SK-MEL-5 (cell line): ENCODE data around the gene TMEM31. TPM values are rescaled to one million over a fixed set of nuclear protein-coding genes. Genes with fewer than 3 reads are reported as not detected.

ENCODE experiments used
- DNase-seq: peaks from one replicate; pipeline ENCODE4 v3.0.0-alpha.2; 2016; ENCODE audit warnings: low read depth, low spot score
- in situ Hi-C: cut with HindIII; loops from 2 replicates; pipeline ENCODE4 v1.10.0; 2016; ENCODE audit warnings: low sequenced_read_pairs, high pct_unique_total_duplicates, low pct_unique_long_range_greater_than_20kb
- total RNA-seq: library from RNA; depleted of rRNA; stranded (reverse); fragments of >200 nt; shearing (Covaris generic); gene quantifications from 2 replicates; pipeline ENCODE4 v1.2.3, GENCODE V29; 2014

Gene TMEM31
- total RNA-seq, 1 experiment from 2014 or later = not detected

DNA sequence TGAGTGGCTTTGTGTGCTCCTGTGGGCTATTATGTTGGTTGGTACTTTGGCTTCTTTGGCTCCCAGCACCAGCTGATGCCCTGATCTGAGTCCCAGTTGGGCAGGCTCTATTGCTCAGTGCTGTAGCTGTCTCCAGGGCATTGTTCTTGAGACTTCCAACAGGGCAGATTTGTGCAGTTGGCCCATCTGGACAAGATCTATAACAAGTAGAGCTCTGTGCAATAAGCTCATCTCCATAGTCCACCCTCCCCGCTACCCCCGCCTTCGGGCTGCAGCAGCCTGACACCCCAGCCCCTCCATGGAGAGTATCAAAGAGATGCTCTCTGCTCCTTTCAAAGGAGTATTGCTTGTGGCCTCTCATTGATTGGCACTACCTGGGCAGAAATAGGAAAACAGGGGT, 5.8 kb upstream of the TMEM31 start:
- no peak for DNase-seq
- in situ Hi-C loops = no loop called here

DNA sequence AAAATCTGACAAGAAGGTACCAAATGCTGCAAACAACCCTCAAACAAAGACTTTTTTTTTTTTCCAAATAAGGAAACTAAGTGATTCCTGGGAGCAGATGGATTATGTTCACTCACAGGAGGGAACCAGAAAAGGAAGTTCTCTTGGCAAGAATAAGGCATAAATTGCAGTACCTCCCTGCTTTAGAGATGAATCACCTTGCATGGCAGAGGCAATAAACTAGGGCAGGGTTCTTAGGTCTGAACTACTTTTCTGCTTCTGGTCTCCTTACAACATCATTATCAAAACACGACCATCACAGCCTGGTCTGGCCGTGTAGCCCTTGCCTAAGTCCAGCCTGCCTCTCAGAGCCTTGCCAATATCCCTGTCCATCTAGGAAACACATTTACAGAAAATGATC, 6.3 kb downstream of the TMEM31 start:
- no peak for DNase-seq

DNA sequence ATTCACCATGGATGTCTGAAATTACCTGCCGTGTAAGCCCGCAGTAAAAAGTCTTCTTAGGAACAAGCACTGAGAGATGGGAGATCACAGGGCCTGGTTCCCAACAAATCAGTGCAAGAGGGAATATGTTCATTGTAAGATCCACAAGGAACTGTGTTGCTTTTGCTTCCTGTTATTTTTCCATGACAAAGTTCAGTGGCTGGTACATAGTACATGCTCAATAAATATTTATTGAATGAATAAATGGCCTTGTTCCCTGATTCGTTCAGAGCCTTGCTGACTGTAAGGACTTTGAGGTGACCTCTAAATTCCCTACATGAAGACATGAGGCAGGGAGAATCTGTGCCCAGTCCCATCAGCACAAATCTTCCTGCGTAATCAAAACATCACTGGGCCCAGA, 7.4 kb downstream of the TMEM31 start:
- in situ Hi-C loops = no loop called here
- no peak for DNase-seq

More for the DNA sequence above, 6.3 kb downstream of the TMEM31 start:
- in situ Hi-C loops = no loop called here

DNA sequence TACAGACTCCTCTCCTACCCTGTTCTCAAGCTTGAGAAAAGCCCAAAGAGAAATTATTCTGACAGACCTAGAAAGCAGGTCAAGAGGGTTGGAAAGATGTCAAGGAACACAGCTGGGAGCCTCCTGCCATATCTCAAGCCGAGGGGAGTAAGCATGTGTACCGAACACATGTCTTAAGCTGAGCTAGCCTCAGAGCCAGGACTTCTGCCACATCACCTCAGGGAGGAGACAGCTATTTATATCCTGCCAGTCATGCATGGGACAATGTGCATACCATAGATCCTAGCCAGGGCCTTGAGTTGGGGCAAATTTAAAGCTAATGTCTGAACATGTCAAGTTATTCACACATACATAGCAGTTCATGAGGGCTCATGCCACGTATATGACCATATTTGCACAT, 11.8 kb downstream of the TMEM31 start:
- in situ Hi-C loops = no loop called here
- no peak for DNase-seq

DNA sequence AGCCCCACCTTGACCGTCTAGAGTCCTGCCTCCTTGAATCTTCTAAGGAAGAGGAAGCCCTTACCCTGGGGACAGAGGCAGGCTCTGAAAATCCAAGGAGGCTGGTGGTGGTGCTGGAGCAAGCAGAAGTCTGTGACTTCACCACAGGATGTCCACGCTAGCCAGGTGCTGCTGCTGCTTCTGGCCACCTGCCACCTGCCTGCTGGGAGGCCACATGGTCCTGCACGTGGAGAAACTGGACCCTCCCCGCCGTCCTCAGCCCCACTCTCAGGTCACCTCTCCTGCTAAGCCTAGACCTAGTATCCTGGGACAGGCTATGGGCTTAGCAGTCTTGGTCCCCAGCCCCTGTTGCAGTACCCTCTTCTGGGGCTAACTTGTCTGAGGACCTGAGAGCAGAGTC, 15.8 kb downstream of the TMEM31 start:
- in situ Hi-C loops = no loop called here
- no peak for DNase-seq

DNA sequence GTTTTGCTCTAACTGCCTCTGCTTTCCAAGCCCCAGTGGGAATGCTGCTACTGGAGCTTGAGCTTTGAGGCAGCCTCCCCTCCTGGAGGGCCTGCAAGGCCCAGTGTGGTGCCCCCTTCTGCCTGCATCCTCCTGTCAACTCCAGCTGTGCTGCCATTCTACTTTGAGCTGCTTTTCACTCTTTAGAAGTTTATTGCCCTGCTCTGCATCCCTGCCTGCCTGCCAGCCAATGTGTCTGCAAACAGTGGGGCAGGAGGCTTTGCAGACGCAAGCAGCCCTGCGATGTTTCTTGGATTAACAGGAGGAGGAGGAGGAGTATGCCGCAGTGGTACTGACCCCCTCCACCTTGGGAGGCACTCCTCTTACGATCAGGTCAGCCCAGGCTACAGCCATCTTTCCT, 16.4 kb downstream of the TMEM31 start:
- no peak for DNase-seq
- in situ Hi-C loops = no loop called here

DNA sequence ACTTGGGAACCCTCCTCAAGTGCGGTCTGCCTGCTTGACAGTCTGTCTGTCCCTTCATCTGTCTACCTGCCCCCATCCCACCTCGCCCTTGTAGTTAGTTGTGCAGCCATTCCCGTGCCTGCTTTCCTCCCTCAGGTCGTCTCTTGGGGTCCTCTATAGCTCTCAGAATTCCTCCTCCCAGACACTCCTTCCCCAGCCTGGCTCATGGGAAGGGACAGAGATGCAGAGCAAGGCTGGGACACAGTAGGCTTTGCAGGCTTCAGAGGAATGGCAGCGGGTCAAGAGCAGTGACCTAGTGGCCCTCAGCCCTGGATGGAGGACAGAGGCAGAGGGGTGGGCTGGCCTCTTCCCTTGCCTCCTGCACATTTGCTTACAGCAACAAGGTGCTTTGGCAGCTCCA, 18.3 kb downstream of the TMEM31 start:
- no peak for DNase-seq
- in situ Hi-C loops = no loop called here

DNA sequence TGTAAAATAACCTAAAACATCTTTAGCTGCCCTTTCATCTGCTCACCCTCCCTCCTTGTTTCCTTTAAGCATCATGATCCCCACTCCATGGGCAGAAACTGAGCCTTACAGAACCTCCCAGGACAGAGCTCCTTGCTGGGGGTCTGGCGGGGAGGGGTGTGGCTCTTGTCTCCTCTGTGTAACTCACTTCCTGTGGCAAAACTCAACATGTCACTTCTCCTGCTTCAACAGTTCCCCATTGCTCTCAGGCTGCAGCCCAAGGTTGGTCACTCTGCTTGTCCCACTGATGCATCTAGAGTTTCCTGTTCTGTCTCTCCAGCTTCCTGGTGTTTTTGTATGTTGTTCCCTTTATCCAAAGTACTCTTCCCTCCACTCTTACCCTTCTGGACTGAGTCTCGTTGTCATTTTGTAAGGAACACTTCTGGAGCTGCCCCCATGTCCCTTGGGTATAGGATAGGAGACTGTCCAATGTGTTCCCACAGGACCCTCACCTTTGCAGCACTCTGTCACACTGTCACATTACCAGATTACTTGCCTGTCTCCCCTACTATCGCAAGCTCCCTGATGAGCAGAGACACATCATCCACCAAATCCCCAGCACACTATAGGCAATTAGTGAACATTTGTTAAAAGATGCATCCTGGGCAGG, 19.6 kb downstream of the TMEM31 start:
- in situ Hi-C loops = no loop called here
- DNase-seq = no peak

DNA sequence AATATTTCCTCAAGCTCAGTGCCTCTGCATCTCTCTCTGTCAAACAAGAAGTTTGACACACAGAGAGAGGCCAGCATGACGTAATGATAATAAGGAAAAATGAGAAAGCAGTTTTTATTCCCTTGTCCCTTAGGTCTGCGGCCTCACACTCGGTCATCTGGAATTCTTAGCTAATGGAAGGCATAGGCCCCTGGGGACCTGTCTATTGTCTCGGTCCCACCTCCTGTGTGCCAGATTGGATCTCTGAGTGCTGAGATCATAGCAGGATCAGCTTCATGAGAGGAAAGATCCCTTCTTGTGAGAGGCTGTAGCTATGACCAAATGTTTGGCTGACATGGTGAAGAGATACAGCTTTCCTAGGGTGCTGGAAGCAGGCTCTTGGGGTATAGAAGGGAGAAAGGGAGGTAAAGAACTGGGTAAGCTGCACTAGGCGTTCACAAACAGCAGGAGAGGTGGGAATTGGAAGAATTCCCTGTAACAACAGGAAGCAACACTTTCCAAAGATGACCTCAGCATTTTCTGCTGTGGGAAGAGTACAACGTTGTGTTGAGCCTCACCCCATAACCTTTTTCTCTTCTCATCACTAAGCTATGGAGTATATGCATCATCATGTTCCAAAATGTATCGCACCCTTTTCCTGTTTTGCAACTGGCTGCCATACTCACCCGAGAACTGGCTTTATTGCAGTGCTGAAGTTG, 20.2 kb downstream of the TMEM31 start:
- in situ Hi-C loops = no loop called here
- no peak for DNase-seq

DNA sequence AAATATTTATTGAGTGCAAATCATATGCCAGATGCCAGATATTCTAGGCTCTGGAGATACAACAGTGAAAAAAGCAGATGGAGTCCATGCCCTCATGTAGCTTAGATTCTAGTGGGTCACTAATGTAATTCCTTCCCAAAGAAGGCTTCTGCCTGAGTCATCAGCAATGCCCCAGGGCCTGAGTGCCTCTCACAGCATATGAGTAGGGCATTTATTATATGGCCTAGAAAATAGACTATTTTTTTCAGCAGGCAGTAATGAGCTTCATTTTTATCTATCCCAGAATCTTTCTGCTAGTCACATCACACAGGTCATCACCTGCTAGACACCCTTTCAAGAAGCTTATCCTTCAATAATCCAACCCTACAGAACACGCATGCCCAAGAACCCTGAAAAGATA, 22.3 kb downstream of the TMEM31 start:
- DNase-seq = no peak
- in situ Hi-C loops = no loop called here

DNA sequence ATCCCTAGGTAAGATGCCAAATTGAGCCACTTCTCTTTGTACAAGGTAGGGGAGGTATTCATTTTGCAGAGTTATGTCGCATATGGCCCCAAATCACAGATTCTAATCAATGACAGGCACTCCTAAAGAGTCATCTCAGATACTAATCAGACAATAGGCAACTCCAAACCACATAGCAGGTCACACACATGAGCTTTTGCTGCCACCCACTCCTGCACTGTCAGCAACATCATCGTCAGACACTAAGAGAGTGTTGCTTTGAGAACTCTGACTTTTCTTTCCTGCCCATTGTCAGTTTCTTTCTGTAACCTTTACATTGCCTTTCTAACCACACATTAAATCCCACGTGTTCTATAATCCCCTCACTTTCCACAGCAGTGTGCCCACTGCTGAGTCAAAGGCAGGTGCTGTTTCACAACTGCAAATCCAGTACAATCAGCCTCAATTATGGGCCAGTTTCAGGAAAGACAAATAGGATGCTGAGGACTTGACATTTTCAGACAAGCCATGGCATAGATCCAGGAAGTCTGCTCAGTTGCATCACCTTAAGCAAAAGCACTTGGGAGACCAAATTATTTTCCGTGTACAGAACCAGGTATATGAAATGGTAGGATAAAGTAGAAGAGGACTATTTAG, 23.5 kb downstream of the TMEM31 start:
- in situ Hi-C loops = no loop called here
- peak; percentile 16 for DNase-seq

DNA sequence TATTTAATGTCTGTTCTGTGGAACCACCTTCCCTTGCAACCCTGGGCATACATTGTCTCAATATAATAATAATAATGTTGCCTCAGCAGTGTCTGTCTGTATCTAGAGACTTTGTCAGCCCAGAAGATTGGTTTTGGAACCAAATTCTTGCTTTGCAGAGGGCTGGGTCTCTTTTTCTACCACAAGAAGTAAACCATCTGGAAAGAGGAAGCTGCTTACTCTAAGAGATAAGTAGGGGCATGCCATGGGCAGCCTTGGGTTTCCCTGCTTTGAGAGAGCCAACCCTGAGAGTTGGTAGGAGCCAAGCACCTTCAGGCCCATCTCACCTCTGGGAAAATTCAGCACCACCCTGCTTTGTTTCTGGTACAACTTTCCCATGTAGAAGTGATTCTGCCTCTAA, 27.0 kb downstream of the TMEM31 start:
- in situ Hi-C loops = no loop called here
- no peak for DNase-seq

DNA sequence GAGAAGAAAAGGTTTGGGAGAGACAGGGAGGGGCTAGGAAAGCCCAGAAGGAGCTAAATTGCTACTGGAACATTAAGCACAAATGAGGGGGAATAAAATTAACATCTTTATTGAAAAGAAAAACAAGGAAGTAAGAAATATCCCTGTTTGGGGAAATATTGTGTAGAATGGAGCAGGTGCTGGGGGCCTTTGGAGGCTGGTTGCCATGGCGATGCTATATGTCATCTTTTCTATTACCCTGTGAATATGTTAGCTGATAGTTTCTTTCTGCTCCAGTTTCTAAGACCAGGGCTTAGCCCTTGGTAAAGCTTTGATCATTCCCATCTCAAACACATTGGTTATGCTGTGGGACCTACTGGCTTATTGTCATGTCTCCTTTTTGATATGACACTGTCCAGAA, 28.7 kb downstream of the TMEM31 start:
- in situ Hi-C loops = no loop called here
- DNase-seq = no peak

DNA sequence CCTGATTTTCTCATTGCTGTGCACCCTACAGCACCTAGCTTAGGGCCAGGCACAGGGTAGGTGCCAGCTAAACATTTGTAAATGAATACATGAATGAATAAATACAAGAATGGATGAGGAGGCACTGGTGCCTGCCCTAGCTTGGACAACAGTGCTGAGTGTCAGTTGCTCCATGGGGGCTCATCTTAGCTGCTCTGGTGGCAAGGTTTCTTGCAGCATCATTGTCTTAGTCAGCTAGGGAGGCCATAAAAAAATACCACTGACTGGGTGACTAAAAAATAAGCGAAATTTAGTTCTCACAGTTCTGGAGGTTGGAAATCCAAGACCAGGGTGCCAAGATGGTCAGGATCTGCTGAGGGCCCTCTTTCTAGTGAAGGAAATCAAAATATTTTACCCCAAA, 31.2 kb downstream of the TMEM31 start:
- no peak for DNase-seq
- in situ Hi-C loops = no loop called here

DNA sequence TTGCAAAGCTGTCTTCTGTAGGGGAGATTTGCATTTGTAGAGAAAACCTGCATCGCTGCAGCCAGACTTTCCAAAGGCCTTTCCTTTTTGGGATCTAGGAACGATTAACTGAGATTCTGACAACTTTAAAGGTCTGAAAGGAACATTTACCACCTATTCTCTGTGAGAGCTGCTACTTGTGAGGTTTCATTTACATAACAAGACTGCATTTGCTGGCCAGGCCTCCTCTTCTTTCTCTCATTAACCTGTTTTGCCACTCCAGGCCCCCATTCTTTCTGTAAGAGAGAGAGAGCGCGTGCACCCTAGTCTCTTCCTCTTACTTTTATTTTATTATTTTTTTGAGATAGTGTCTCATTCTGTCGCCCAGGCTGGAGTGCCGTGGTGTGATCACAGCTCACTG, 31.6 kb downstream of the TMEM31 start:
- in situ Hi-C loops = no loop called here

DNA sequence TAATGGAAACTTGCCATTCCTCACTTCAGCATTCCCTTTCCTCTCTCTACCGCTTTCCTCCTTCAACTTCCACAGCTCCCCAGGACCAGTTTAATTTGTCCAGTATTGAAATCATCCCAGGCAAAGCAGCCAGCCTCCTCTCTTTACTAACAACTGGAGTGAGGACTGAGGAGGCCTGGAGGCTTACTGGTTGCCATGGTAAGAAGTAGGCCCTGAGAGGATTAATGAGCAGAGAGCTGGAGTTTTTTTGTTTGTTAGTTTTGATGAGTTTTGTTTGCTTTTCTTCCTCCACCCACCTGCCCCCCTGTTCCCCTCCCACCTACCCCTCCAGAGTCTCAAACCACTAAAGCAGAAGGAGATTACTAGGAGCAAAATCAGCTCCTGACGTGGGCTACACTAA, 36.5 kb downstream of the TMEM31 start:
- no peak for DNase-seq
- in situ Hi-C loops = no loop called here

More for the DNA sequence above, 31.6 kb downstream of the TMEM31 start:
- DNase-seq = no peak

DNA sequence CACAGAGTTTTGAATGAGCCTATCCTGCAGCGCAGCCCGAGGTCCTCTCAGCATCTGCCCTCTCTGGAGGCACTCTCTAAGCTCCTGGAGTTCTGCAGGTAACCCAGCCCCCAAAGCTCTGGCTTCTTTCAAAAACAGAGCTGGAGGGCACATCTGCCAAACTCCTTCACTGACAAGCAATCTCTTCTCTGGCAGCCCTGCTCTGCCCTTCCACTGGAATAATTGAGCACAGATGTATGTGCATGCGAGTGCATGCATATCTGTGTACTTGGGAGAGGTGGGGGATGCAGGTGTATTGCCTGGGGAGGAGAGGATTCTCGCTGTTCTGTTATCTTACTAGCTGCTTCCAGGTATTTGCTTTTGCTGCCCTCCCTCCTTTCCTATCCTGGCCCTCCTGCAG, 43.7 kb downstream of the TMEM31 start:
- no peak for DNase-seq
- in situ Hi-C loops = no loop called here

DNA sequence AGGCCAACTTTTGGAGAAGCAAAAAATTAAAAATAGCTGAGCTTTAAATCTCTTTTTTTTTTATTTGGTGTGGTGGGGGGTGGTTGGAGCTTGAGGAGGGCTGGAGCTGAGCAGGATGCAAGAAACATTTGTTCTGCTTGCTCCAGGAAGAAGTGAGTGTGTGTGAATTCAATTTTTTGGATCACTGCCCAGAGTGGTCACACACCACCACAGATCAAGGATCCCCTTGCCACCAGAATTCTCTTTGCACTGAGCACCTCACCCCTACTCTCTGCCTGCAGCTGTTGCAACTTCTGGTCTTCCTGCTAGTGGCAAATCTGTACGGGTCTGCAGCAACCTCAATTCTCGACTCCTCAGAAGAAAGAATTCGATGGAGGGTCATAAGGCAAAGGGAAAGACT, 46.0 kb downstream of the TMEM31 start:
- no peak for DNase-seq
- in situ Hi-C loops = no loop called here

DNA sequence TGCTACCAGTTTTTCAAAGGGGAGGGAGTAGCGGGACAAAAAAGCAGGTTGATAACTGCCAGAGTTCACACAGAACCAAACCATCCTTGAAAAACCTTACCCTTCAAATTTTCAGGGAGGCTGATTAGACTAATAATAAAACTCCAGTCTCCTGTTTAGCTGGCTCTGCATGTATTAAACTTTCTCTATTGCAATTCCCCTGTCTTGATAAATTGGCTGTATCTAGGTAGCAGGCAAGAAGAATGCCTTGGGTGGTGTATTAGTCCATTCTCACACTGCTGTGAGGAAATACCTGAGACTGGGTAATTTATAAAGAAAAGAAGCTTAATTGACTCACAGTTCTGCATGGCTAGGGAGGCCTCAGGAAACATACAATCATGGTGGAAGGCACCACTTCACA, 47.8 kb downstream of the TMEM31 start:
- in situ Hi-C loops = no loop called here
- no peak for DNase-seq
